ENCODE measurements around the gene PKD1.
"Not testable (repeated sequence)": the region's sequence is repeated elsewhere in the genome, so short reads cannot be mapped to it uniquely, and the experiment has no call there.

- not testable (repeated sequence) for TF ChIP-seq POU2F2, POLR2AphosphoS5, SPI1, TAF1 (IDR thresholded peaks at IDR 0.05; ENCODE audit: low read depth, low read length)
Observed at GRCh38 chr16:2124694-2125444, 10.8 kb downstream of the PKD1 start.

Measured in GM12891 (cell line).